K562 (cell line): Measurements from ENCODE around the gene LRMDA. TPM values are rescaled to one million over a fixed set of nuclear protein-coding genes. Genes with fewer than 3 reads are reported as not detected.

ENCODE experiments used
- E2F3 ChIP-seq: fragments of 250-450 bp; sonication (Bioruptor Pico); IDR thresholded peaks from 2 replicates; pipeline ENCODE4 v1.4.0; 2020; ENCODE audit warnings: mild to moderate bottlenecking
- MEF2D ChIP-seq: conservative IDR thresholded peaks from 2 replicates; pipeline ENCODE4 v1.6.1; 2016; ENCODE audit warnings: low read depth, missing genetic modification characterization, missing compliant biosample characterization
- MYC ChIP-seq, 2 experiments: fragments of 250-450 bp in 1 of 2; sonication (Bioruptor Pico) in 1 of 2; IDR thresholded peaks; 2 replicates each; pipeline versions ENCODE4 v1.5.1 to v1.6.1; 2012 to 2021; ENCODE audit warnings: low read depth in 2 of 2, borderline replicate concordance in 1 of 2, improper control_type of control experiment in 1 of 2, low read length in 1 of 2, mild to moderate bottlenecking in 1 of 2, moderate library complexity in 1 of 2
- POLR2AphosphoS2 ChIP-seq: IDR thresholded peaks from 2 replicates; pipeline ENCODE4 v1.6.1; 2012; ENCODE audit warnings: low read length, improper control_type of control experiment
- POLR2AphosphoS5 ChIP-seq: IDR thresholded peaks from 2 replicates; pipeline ENCODE4 v1.6.1; 2011; ENCODE audit warnings: mild to moderate bottlenecking, low read depth, low read length, moderate library complexity; ENCODE audit not compliant: control insufficient read depth, insufficient read depth
- POLR2H ChIP-seq: IDR thresholded peaks from 2 replicates; pipeline ENCODE4 v1.6.1; 2016; ENCODE audit warnings: missing genetic modification characterization, low read depth, mild to moderate bottlenecking, control low read depth, missing compliant biosample characterization, moderate library complexity
- RBM17 ChIP-seq: fragments of 200-400 bp; formaldehyde crosslinking; IDR thresholded peaks from 2 replicates; pipeline ENCODE4 v1.6.1; 2017; ENCODE audit warnings: low read depth, mild to moderate bottlenecking, low read length, borderline replicate concordance
- SMARCE1 ChIP-seq: fragments of 450-650 bp; IDR thresholded peaks from 2 replicates; pipeline ENCODE4 v1.7.1; 2016; ENCODE audit warnings: mild to moderate bottlenecking
- ZBTB7A ChIP-seq: IDR thresholded peaks from 2 replicates; pipeline ENCODE4 v1.6.1; 2011; ENCODE audit warnings: low read depth, mild to moderate bottlenecking, low read length, moderate library complexity, borderline replicate concordance; ENCODE audit not compliant: control insufficient read depth
- ZNF354B ChIP-seq: fragments of 250-450 bp; sonication (Bioruptor Pico); IDR thresholded peaks from 2 replicates; pipeline ENCODE4 v1.4.0; 2020
- ZNF586 ChIP-seq: fragments of 450-650 bp; formaldehyde crosslinking; conservative IDR thresholded peaks from 2 replicates; pipeline ENCODE4 v1.4.0; 2020; ENCODE audit warnings: mild to moderate bottlenecking, moderate library complexity
- ZNF766 ChIP-seq: fragments of 200-800 bp; sonication (Bioruptor generic); conservative IDR thresholded peaks from 2 replicates; pipeline ENCODE4 v1.6.1; 2016; ENCODE audit warnings: missing genetic modification characterization, missing compliant biosample characterization
- polyA plus RNA-seq, 8 experiments: library from polyadenylated mRNA; depleted of rRNA in 4 of 8; stranded (reverse) in 5 of 8; unstranded in 3 of 8; fragments of >200 nt; fragmentation: Nextera tagmentation in 2 of 8; fragmentation: Illumina TruSeq in 1 of 8; extraction: Ambion mirVana in 2 of 8; extraction: Trizol in 1 of 8; gene quantifications; 2 replicates each; pipeline versions ENCODE4 v1.2.1 to v1.2.3, GENCODE V29; 2011 to 2014; ENCODE audit warnings: inconsistent platforms in 1 of 8, missing spikeins in 1 of 8
- total RNA-seq, 7 experiments: library from RNA; depleted of rRNA in 6 of 7; stranded (reverse); fragments of >200 nt in 6 of 7; fragmentation: Illumina TruSeq in 2 of 7; extraction: Trizol in 2 of 7; gene quantifications; 2 replicates each; pipeline versions ENCODE4 v1.2.1 to v1.2.3, GENCODE V29; 2011 to 2021; ENCODE audit warnings: low replicate concordance in 1 of 7
- TF ChIP-seq, protein P1 (sequence below): sonication (generic); formaldehyde crosslinking; IDR thresholded peaks from 2 replicates; pipeline ENCODE4 v1.8.0; 2022; ENCODE audit warnings: mild to moderate bottlenecking, missing genetic modification reagents
- TF ChIP-seq, protein P2 (sequence below): fragments of 250-450 bp; sonication (Bioruptor Pico); IDR thresholded peaks from 2 replicates; pipeline ENCODE4 v1.4.0; 2020; ENCODE audit warnings: mild to moderate bottlenecking, moderate library complexity
- TF ChIP-seq, protein P3 (sequence below): fragments of 250-450 bp; sonication (Bioruptor Pico); IDR thresholded peaks from 2 replicates; pipeline ENCODE4 v1.5.0; 2021
- TF ChIP-seq, protein P4 (sequence below), 2 experiments: fragments of 150-350 bp in 1 of 2; IDR thresholded peaks; 2 replicates each; pipeline ENCODE4 v1.6.1; 2012 to 2016; ENCODE audit warnings: low read depth in 2 of 2, low read length in 2 of 2, mild to moderate bottlenecking in 1 of 2, moderate library complexity in 1 of 2
- TF ChIP-seq, protein P5 (sequence below): fragments of 250-450 bp; sonication (Bioruptor Pico); IDR thresholded peaks from 2 replicates; pipeline ENCODE4 v1.4.0; 2020; ENCODE audit warnings: mild to moderate bottlenecking
- TF ChIP-seq, protein P6 (sequence below): fragments of 450-650 bp; IDR thresholded peaks from 2 replicates; pipeline ENCODE4 v1.6.1; 2016; ENCODE audit warnings: antibody characterized with exemption

Gene LRMDA
- total and polyA plus RNA-seq, 9 of the 15 experiments (the other 6 are each of a cell fraction or from before 2014, with no cell fraction given), result 0.25 TPM; not detected in 8

DNA sequence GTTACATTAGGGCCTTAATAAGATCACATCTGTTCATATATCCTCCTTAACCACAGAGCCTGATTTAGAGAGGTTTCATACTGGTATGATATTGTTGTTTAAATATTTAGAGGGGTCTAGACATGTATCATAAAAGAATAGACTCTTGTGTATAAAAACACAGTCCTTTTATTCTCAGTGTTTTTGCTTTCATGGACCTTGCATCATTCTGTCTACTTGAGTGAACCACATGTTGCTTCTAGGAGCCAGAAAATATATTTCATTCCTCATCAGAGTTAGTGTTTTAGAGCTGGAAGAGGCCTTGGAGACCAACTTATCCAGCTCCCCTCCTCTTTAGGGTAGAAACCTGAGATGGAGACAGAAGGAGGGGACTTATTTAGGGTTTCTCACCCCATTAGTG, 312.8 kb downstream of the LRMDA start (continued):
- TF ChIP-seq, protein P1, sequence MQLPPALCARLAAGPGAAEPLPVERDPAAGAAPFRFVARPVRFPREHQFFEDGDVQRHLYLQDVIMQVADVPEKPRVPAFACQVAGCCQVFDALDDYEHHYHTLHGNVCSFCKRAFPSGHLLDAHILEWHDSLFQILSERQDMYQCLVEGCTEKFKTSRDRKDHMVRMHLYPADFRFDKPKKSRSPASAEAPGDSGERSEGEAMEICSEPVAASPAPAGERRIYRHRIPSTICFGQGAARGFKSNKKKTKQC (CRISPR knock-in tag), result no peak
- TF ChIP-seq ZNF766 (CRISPR knock-in tag), result 0 out of 2 replicates have a peak, but pooled peaks have one; percentile 30
- TF ChIP-seq POLR2AphosphoS5, result no peak
- TF ChIP-seq MYC (IDR thresholded peaks at IDR 0.05; ENCODE audit: low read depth, low read length), result peak; percentile 42; the same call in 1 of the 2 replicates
- TF ChIP-seq MYC (CRISPR knock-in tag; IDR thresholded peaks at IDR 0.05; ENCODE audit: borderline replicate concordance, low read depth), result no peak
- TF ChIP-seq, protein P2, sequence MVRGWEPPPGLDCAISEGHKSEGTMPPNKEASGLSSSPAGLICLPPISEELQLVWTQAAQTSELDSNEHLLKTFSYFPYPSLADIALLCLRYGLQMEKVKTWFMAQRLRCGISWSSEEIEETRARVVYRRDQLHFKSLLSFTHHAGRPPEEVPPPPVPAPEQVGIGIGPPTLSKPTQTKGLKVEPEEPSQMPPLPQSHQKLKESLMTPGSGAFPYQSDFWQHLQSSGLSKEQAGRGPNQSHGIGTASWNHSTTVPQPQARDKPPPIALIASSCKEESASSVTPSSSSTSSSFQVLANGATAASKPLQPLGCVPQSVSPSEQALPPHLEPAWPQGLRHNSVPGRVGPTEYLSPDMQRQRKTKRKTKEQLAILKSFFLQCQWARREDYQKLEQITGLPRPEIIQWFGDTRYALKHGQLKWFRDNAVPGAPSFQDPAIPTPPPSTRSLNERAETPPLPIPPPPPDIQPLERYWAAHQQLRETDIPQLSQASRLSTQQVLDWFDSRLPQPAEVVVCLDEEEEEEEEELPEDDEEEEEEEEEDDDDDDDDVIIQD (CRISPR knock-in tag), result no peak
- no peak for TF ChIP-seq ZNF354B
- no peak for TF ChIP-seq ZBTB7A
- TF ChIP-seq, protein P3, sequence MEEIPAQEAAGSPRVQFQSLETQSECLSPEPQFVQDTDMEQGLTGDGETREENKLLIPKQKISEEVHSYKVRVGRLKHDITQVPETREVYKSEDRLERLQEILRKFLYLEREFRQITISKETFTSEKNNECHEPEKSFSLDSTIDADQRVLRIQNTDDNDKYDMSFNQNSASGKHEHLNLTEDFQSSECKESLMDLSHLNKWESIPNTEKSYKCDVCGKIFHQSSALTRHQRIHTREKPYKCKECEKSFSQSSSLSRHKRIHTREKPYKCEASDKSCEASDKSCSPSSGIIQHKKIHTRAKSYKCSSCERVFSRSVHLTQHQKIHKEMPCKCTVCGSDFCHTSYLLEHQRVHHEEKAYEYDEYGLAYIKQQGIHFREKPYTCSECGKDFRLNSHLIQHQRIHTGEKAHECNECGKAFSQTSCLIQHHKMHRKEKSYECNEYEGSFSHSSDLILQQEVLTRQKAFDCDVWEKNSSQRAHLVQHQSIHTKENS, result no peak
- no peak for TF ChIP-seq MEF2D
- TF ChIP-seq ZNF586 (CRISPR knock-in tag), result no peak
- no peak for TF ChIP-seq POLR2AphosphoS2
- no peak for TF ChIP-seq POLR2H
- TF ChIP-seq, protein P4, sequence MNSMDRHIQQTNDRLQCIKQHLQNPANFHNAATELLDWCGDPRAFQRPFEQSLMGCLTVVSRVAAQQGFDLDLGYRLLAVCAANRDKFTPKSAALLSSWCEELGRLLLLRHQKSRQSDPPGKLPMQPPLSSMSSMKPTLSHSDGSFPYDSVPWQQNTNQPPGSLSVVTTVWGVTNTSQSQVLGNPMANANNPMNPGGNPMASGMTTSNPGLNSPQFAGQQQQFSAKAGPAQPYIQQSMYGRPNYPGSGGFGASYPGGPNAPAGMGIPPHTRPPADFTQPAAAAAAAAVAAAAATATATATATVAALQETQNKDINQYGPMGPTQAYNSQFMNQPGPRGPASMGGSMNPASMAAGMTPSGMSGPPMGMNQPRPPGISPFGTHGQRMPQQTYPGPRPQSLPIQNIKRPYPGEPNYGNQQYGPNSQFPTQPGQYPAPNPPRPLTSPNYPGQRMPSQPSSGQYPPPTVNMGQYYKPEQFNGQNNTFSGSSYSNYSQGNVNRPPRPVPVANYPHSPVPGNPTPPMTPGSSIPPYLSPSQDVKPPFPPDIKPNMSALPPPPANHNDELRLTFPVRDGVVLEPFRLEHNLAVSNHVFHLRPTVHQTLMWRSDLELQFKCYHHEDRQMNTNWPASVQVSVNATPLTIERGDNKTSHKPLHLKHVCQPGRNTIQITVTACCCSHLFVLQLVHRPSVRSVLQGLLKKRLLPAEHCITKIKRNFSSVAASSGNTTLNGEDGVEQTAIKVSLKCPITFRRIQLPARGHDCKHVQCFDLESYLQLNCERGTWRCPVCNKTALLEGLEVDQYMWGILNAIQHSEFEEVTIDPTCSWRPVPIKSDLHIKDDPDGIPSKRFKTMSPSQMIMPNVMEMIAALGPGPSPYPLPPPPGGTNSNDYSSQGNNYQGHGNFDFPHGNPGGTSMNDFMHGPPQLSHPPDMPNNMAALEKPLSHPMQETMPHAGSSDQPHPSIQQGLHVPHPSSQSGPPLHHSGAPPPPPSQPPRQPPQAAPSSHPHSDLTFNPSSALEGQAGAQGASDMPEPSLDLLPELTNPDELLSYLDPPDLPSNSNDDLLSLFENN (IDR thresholded peaks at IDR 0.05; ENCODE audit: low read depth in 2 of 2, low read length in 2 of 2), result no peak
- TF ChIP-seq, protein P5, sequence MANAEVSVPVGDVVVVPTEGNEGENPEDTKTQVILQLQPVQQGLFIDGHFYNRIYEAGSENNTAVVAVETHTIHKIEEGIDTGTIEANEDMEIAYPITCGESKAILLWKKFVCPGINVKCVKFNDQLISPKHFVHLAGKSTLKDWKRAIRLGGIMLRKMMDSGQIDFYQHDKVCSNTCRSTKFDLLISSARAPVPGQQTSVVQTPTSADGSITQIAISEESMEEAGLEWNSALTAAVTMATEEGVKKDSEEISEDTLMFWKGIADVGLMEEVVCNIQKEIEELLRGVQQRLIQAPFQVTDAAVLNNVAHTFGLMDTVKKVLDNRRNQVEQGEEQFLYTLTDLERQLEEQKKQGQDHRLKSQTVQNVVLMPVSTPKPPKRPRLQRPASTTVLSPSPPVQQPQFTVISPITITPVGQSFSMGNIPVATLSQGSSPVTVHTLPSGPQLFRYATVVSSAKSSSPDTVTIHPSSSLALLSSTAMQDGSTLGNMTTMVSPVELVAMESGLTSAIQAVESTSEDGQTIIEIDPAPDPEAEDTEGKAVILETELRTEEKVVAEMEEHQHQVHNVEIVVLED (CRISPR knock-in tag), result no peak
- TF ChIP-seq, protein P6, sequence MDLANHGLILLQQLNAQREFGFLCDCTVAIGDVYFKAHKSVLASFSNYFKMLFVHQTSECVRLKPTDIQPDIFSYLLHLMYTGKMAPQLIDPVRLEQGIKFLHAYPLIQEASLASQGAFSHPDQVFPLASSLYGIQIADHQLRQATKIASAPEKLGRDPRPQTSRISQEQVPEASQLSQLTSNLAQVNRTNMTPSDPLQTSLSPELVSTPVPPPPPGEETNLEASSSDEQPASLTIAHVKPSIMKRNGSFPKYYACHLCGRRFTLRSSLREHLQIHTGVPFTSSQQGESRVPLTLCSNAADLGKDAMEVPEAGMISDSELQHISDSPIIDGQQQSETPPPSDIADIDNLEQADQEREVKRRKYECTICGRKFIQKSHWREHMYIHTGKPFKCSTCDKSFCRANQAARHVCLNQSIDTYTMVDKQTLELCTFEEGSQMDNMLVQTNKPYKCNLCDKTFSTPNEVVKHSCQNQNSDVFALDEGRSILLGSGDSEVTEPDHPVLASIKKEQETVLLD, result no peak
- no peak for TF ChIP-seq RBM17
- no peak for TF ChIP-seq SMARCE1
- TF ChIP-seq E2F3 (CRISPR knock-in tag), result no peak
